Measurements from ENCODE around the gene DLG4. TPM values are rescaled to one million over a fixed set of nuclear protein-coding genes. Genes with fewer than 3 reads are reported as not detected.

Gene DLG4
- 1 to 10 TPM; 9.5 to 9.7 TPM for total RNA-seq

DNA sequence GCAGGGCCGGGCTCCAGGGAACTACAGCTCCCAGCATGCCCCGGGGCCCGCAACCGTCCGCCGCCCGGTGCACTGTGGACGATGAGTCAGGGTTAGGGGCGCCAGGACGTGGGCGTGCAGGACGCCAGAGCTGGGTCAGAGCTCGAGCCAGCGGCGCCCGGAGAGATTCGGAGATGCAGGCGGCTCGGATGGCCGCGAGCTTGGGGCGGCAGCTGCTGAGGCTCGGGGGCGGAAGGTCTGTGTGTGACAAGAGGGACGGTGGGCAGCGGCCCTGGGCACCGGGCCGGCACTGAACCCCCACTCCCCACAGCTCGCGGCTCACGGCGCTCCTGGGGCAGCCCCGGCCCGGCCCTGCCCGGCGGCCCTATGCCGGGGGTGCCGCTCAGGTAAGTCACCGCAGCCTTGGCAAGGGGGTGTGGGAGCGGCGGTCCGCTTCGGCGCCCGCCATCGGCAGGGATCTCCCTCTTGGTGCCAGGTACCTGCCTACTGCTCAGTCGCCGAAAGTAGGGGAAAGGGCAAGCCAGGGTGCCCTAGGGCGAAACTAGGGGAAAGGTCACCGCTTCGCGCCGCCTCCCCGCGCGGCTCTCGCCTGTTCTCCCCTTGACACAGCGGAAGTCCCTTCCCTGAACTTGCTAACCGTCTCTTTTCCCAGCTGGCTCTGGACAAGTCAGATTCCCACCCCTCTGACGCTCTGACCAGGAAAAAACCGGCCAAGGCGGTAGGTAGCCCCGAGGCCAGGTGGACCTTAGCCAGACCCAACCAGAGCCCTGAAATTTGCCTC lies at the start of gene DLG4, which contains the start of gene ACADVL:
Gene DLG4, minus strand, starts transcription at position 25 of the 781 bp plus-strand sequence.
Gene ACADVL, plus strand, starts transcription at position 127 of the 781 bp plus-strand sequence. Its CDS starts 47 bp downstream, at position 174.
- intact Hi-C loops (cut with micrococcal nuclease) = no loop called here
- H3K4me1 Mint-ChIP-seq (ENCODE audit: low read depth) = peaks cover 55% of the 10 kb centered on the region

DNA sequence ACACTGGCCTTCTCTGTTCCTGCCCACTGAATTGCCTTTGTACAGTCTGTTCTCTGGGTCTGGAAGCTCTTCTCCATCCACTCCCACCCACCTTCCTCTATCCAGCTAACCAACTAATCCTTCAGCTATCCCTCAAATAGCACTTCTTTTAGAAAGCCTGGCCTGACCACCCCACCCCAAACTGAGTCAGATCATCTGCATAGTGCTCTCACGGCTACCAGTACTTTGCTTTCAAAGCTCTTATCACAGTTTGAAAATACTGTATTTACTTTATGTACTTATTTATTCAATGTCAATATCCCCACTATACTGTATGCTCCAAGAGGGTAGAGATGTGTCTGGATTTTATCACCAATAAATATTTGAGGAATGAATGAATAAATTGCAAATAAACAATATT lies 47.1 kb upstream of the DLG4 start:
- intact Hi-C loops (cut with micrococcal nuclease) = no loop called here
- Mint-ChIP-seq H3K4me3 (no peak overlapping the region), H3K36me3 (ENCODE audit: low read depth) (no peaks in the 10 kb centered on the region), H3K4me1 (ENCODE audit: low read depth) (peaks cover 17% of the 10 kb centered on the region), H3K27ac (no peak overlapping the region), H3K9me3 (no peaks in the 10 kb centered on the region), H3K27me3 (peaks cover 17% of the 10 kb centered on the region)
- CTCF ChIA-PET = interaction anchor here (0.9 to 4.5 kb wide), 6 partner anchors 14 to 221 kb away, joined by 3 to 21 read pairs (median 4); no protein-coding TSS in a partner anchor
- no peak for DNase-seq
- TF ChIP-seq, protein P1, sequence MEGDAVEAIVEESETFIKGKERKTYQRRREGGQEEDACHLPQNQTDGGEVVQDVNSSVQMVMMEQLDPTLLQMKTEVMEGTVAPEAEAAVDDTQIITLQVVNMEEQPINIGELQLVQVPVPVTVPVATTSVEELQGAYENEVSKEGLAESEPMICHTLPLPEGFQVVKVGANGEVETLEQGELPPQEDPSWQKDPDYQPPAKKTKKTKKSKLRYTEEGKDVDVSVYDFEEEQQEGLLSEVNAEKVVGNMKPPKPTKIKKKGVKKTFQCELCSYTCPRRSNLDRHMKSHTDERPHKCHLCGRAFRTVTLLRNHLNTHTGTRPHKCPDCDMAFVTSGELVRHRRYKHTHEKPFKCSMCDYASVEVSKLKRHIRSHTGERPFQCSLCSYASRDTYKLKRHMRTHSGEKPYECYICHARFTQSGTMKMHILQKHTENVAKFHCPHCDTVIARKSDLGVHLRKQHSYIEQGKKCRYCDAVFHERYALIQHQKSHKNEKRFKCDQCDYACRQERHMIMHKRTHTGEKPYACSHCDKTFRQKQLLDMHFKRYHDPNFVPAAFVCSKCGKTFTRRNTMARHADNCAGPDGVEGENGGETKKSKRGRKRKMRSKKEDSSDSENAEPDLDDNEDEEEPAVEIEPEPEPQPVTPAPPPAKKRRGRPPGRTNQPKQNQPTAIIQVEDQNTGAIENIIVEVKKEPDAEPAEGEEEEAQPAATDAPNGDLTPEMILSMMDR (IDR thresholded peaks at IDR 0.05) = no peak
- POLR2A ChIA-PET = interaction anchor here (0.6 kb wide), 1 partner anchor 13 kb away, joined by 3 read pairs; no protein-coding TSS in a partner anchor
- no peak for ATAC-seq

More for the DNA sequence above, at the start of gene DLG4, which contains the start of gene ACADVL:
- POLR2A ChIA-PET = interaction anchor here (0.7 to 13.2 kb wide), 15 partner anchors 15 to 356 kb away, joined by 3 to 261 read pairs (median 4); partner anchors contain the start of genes ACAP1, CTDNEP1, DVL2 and ELP5
- DNase-seq (peak; percentile 96), ATAC-seq (peak; percentile 74)
- peak within 1 kb of the TSS; percentile 94 for H3K4me3 Mint-ChIP-seq
- TF ChIP-seq, protein P1 (IDR thresholded peaks at IDR 0.05) = no peak
- H3K9me3 Mint-ChIP-seq = no peaks in the 10 kb centered on the region
- no peaks in the 10 kb centered on the region for H3K27me3 Mint-ChIP-seq
- H3K36me3 Mint-ChIP-seq (ENCODE audit: low read depth) = peaks cover 28% of the 10 kb centered on the region
- CTCF ChIA-PET = interaction anchor here (0.7 to 3.6 kb wide), 14 partner anchors 10 to 175 kb away, joined by 3 to 41 read pairs (median 4); partner anchors contain the start of genes DVL2, GABARAP and PHF23
- peak within 1 kb of the TSS; percentile 94 for H3K27ac Mint-ChIP-seq

DNA sequence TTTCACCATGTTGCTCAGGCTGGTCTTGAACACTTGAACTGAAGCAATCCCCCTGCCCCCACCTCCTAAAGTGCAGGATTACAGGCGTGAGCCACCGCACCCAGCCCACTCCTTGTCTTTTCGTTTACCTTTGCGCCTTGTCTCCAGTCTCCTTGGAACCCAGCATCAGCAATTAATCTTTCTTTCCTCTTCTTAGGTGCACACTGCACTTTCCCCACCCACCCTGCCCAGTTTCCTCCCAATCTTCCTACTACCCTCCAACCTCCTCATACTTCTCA lies 44.1 kb upstream of the DLG4 start:
- DNase-seq (peak; percentile 14), ATAC-seq (no peak)
- ChIA-PET POLR2A (interaction anchor here (1.0 kb wide), 1 partner anchor 29 kb away, joined by 3 read pairs; the partner anchor contains the start of gene DVL2), CTCF (no interaction called here)
- Mint-ChIP-seq H3K4me3 (no peak overlapping the region), H3K27me3 (peaks cover 18% of the 10 kb centered on the region), H3K36me3 (ENCODE audit: low read depth) (peaks cover 12% of the 10 kb centered on the region), H3K9me3 (no peaks in the 10 kb centered on the region), H3K4me1 (ENCODE audit: low read depth) (peaks cover 33% of the 10 kb centered on the region), H3K27ac (no peak overlapping the region)
- TF ChIP-seq, protein P1 (IDR thresholded peaks at IDR 0.05) = no peak
- intact Hi-C loops (cut with micrococcal nuclease) = no loop called here

DNA sequence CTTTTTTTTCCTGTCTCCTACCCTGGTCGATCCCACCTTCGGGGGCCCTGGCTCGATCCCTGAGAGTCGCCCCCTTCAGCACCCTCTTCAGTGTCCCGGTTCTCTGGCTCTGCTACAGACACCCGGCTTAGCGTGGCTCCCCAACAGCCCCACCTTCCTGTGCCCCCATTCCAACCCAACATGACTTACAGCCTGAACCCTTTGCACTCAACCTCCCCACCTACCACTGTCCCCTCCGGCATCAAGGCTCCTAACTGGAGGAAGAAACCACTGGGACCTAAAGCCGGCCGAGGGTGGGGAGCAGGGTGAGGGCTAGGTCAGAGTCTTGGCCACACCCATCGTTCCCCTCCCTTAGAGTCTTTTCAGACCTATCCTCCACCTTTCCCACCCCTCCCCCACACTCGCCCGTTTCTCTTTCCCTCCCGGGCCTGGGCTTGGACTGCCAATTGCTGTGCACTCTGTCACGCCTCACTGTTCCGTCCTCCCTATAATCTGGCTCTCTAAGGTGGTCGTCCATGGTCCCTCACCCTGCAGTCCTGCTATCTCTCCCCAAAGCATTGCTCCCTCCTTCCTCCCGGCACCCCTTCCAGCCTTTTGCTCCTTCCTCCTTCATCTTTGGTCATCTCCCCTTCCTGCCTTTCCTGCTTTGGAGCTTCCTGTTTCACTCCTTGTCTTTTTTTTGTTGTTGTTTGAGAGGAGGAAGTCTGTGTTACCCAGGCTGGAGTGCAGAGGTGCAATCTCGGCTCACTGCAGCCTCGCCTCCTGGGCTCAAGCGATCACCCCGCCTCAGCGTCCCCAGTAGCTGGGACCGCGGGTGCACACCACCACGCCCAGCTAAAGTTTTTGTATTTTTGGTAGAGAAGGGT lies 43.5 kb upstream of the DLG4 start:
- Mint-ChIP-seq H3K27me3 (peaks cover 18% of the 10 kb centered on the region), H3K9me3 (no peaks in the 10 kb centered on the region), H3K4me3 (peak overlapping the region; percentile 44), H3K27ac (peak overlapping the region; percentile 50), H3K36me3 (ENCODE audit: low read depth) (peaks cover 17% of the 10 kb centered on the region), H3K4me1 (ENCODE audit: low read depth) (peaks cover 37% of the 10 kb centered on the region)
- TF ChIP-seq, protein P1 (IDR thresholded peaks at IDR 0.05) = no peak
- ATAC-seq (peak; percentile 25), DNase-seq (peak; percentile 48)
- ChIA-PET POLR2A (interaction anchor here (0.6 to 1.0 kb wide), 2 partner anchors 29 to 43 kb away, joined by 3 read pairs; partner anchors contain the start of gene DVL2), CTCF (no interaction called here)
- intact Hi-C loops (cut with micrococcal nuclease) = no loop called here

All from activated CD8-positive, alpha-beta T cell treated with anti-CD3 and anti-CD28 coated beads for 36 hours (primary cell).